ENCODE data around the gene SPNS2.
A peak's percentile ranks its signal among the peaks of the same experiment; 100 is the strongest.

The SPNS2 gene

GRCh38 chr17:4533523-4534504 lies 35.1 kb downstream of the SPNS2 start:
- no peak for DNase-seq (ENCODE audit: low read depth)
- H3K4me3 ChIP-seq (ENCODE audit: control insufficient read depth, low read depth, low read length): no peak overlapping the region
- TF ChIP-seq, protein P1, sequence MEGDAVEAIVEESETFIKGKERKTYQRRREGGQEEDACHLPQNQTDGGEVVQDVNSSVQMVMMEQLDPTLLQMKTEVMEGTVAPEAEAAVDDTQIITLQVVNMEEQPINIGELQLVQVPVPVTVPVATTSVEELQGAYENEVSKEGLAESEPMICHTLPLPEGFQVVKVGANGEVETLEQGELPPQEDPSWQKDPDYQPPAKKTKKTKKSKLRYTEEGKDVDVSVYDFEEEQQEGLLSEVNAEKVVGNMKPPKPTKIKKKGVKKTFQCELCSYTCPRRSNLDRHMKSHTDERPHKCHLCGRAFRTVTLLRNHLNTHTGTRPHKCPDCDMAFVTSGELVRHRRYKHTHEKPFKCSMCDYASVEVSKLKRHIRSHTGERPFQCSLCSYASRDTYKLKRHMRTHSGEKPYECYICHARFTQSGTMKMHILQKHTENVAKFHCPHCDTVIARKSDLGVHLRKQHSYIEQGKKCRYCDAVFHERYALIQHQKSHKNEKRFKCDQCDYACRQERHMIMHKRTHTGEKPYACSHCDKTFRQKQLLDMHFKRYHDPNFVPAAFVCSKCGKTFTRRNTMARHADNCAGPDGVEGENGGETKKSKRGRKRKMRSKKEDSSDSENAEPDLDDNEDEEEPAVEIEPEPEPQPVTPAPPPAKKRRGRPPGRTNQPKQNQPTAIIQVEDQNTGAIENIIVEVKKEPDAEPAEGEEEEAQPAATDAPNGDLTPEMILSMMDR (conservative IDR thresholded peaks at IDR 0.05; ENCODE audit: control insufficient read depth, insufficient read depth, low read depth, low read length): no peak

DNA sequence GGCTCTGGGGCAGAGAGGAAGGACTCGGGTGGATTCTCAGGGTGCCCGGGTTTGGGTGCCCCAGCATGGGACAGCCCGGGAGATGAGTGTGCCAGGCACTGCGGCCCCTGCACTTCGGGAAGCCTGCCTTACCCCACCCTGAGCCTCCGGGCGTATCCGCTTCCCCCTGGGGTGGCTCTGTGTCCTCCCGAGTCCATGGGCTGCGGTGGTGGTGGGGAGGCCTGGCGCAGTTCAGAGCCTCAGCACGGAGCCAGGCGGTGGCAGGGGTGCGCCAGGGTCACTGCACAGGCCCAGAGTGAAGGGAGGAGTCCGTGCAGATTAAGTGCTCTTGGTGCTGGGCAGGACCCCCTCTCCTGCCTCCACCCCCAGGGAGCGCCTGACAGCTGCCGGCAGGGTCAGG lies 35.8 kb downstream of the SPNS2 start:
- DNase-seq (ENCODE audit: low read depth): no peak
- TF ChIP-seq, protein P1 (conservative IDR thresholded peaks at IDR 0.05; ENCODE audit: control insufficient read depth, insufficient read depth, low read depth, low read length): no peak
- H3K4me3 ChIP-seq (ENCODE audit: control insufficient read depth, low read depth, low read length): no peak overlapping the region

- DNase-seq (ENCODE audit: low read depth): no peak
- H3K4me3 ChIP-seq (ENCODE audit: control insufficient read depth, low read depth, low read length): no peak overlapping the region
- TF ChIP-seq, protein P1 (conservative IDR thresholded peaks at IDR 0.05; ENCODE audit: control insufficient read depth, insufficient read depth, low read depth, low read length): no peak
Observed at GRCh38 chr17:4534928-4535666, 36.4 kb downstream of the SPNS2 start.

GRCh38 chr17:4535667-4536258 lies 37.1 kb downstream of the SPNS2 start:
- H3K4me3 ChIP-seq (ENCODE audit: control insufficient read depth, low read depth, low read length): no peak overlapping the region
- TF ChIP-seq, protein P1 (conservative IDR thresholded peaks at IDR 0.05; ENCODE audit: control insufficient read depth, insufficient read depth, low read depth, low read length): no peak
- no peak for DNase-seq (ENCODE audit: low read depth)

- TF ChIP-seq, protein P1 (conservative IDR thresholded peaks at IDR 0.05; ENCODE audit: control insufficient read depth, insufficient read depth, low read depth, low read length): no peak
- no peak overlapping the region for H3K4me3 ChIP-seq (ENCODE audit: control insufficient read depth, low read depth, low read length)
- peak; percentile 22 for DNase-seq (ENCODE audit: low read depth)
Observed at GRCh38 chr17:4536259-4536741, 37.6 kb downstream of the SPNS2 start.

DNA sequence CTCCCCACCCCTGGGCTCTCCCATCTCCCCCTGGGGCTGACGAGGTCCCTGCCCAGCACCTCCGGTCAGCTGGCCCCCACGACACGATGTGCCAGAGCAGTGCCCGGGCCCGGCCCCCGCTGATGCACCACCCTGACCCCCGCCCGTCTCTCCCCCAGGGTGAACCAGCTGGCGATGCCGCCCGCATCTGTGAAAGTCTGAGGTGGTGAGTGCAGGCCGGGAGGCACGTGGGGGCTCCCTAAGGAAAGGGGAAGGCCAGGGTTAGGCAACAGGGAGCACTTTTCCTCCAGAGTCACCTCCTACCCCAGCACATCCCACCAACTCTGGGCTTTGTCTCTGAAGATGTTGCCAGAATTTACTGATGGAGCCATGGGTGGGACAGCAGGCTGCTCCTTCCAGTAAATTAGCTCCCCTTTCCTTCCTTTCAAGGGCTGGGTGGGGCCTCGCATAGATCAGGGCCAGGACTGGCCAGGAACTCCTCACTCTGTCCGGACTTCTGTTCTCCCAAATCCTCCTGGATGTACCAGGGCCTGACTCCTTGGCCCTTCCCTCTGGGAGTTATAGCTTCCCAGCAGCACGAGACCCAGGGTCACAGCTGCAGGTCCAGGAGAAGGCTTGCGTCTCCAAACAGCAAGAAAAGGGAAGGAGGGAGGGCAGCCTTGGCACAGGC lies 38.2 kb downstream of the SPNS2 start:
- TF ChIP-seq, protein P1 (conservative IDR thresholded peaks at IDR 0.05; ENCODE audit: control insufficient read depth, insufficient read depth, low read depth, low read length): no peak
- no peak overlapping the region for H3K4me3 ChIP-seq (ENCODE audit: control insufficient read depth, low read depth, low read length)
- DNase-seq (ENCODE audit: low read depth): peak; percentile 58
